ENCODE results near the gene ARID5B.

ARID5B gene

GRCh38 chr10:61905837-61906561, 4.5 kb downstream of the ARID5B start:
- no peak for DNase-seq (ENCODE audit: low spot score)

GRCh38 chr10:61906562-61906901, 5.0 kb downstream of the ARID5B start:
- DNase-seq (ENCODE audit: low spot score), result no peak

- no peak for DNase-seq (ENCODE audit: low spot score)
Observed at GRCh38 chr10:61907011-61907410, 5.5 kb downstream of the ARID5B start.

GRCh38 chr10:61907587-61907986, 6.1 kb downstream of the ARID5B start:
- DNase-seq (ENCODE audit: low spot score), result no peak

DNA sequence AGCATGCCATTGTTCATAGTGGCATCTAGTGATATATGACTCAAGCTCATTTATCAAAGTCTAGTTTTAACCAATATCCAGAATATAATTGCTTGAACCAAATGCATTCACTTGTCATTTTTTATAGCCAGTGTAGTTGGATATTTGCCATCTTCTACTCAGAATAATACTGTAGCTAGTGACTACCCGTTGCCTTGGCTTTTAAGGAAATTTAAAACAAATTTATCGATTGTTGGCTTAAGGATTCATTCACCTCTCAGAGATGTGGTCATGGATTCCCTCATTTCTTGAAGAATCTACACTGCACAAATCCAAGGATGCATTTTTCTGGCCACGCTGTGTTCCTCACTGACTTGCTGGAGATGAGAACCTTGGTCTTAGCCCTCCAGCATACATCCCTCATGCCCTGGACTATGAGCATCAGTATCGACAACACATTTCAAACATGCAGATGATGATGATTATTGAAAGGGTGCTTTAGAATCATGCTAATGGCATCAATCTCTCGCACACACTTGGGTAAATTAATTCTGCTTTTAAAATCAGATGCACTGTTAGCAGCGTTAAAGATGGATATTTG, 8.8 kb downstream of the ARID5B start:
- DNase-seq (ENCODE audit: low spot score), result no peak

DNA sequence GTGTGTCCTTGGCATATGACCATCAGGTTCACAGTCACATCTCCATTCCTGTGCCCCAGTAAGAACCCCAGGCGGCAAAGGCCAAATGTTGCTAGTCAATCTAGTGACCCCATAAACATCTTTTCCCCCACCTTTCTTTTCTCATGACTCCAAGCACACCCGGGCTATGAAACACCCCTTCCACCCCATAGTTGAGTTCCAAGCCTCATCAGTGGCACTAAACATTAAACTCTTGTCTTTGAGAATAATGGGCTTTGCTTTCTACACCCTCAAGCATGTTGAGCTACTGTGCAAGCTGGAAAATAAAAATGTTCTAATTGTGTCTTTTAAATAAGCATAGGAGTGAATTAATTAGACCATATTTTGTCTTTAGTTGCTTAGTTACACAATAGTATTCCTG, 9.4 kb downstream of the ARID5B start:
- no peak for DNase-seq (ENCODE audit: low spot score)

DNA sequence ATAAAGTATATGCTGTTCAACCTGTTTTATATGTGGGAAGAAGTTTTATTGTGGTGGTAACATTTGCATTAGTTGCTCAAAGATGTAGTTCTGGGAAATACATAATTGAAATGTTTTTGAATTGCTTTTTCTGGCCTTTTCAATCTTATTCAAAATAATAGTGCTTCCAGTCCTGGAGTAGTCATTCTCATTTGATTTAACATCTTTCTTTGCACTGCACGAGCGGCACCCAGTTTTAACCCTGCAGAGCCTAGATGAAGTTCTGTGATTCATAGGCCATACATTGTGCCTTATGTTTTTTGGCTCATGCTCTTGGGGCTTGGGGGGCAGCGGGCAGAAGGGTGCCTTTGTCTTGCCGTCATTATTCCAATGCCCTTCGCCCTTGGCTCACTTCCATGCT, 9.9 kb downstream of the ARID5B start:
- DNase-seq (ENCODE audit: low spot score), result no peak

- no peak for DNase-seq (ENCODE audit: low spot score)
Observed at GRCh38 chr10:61912981-61913380, 11.5 kb downstream of the ARID5B start.

- DNase-seq (ENCODE audit: low spot score), result no peak
Observed at GRCh38 chr10:61918140-61918539, 16.6 kb downstream of the ARID5B start.

GRCh38 chr10:61918989-61919388, 17.5 kb downstream of the ARID5B start:
- no peak for DNase-seq (ENCODE audit: low spot score)

- no peak for DNase-seq (ENCODE audit: low spot score)
Observed at GRCh38 chr10:61919646-61920215, 18.2 kb downstream of the ARID5B start.

- no peak for DNase-seq (ENCODE audit: low spot score)
Observed at GRCh38 chr10:61921143-61921542, 19.6 kb downstream of the ARID5B start.

- no peak for DNase-seq (ENCODE audit: low spot score)
Observed at GRCh38 chr10:61923210-61923949, 21.9 kb downstream of the ARID5B start.

DNA sequence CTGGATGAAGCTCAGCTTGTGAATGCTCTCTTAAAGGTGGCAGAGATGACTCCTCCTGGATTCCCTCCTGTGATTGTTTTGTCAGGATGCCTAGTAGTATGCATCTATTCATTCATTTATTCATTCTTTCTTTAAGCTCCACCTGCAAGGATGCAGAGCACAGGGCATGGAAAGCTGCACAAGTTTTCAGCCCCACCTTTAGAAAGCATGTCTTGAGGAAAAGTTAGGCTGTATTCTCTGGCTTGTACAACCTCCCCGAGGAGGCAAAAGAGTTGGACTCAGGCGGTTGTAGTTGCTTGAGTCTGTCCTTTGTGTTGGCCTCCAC, 22.4 kb downstream of the ARID5B start:
- DNase-seq (ENCODE audit: low spot score), result no peak

- DNase-seq (ENCODE audit: low spot score), result no peak
Observed at GRCh38 chr10:61929555-61929954, 28.1 kb downstream of the ARID5B start.

GRCh38 chr10:61931620-61932332, 30.3 kb downstream of the ARID5B start:
- no peak for DNase-seq (ENCODE audit: low spot score)

- no peak for DNase-seq (ENCODE audit: low spot score)
Observed at GRCh38 chr10:61933859-61934555, 32.5 kb downstream of the ARID5B start.

- DNase-seq (ENCODE audit: low spot score), result no peak
Observed at GRCh38 chr10:61935077-61935476, 33.6 kb downstream of the ARID5B start.

DNA sequence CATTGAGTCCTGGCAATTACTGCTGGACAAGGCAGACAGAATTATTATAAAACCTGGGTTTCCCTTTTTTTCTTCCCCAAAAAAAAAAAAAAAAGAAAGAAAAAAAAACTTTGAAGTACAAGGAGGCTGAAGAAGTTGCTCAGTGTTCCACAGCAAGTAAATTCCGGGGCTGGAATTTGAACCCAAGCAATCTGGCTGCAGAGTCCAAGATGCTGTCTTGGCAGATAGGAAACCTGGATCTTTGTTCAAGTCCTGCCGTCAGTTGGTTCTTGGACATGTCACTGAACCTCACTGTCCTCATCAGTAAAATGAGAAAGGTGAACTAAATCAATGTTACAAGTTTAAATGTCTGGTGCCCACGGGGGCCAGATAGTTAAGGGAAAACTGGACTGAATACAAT, 35.3 kb downstream of the ARID5B start:
- DNase-seq (ENCODE audit: low spot score), result no peak

- no peak for DNase-seq (ENCODE audit: low spot score)
Observed at GRCh38 chr10:61937631-61938351, 36.3 kb downstream of the ARID5B start.

DNA sequence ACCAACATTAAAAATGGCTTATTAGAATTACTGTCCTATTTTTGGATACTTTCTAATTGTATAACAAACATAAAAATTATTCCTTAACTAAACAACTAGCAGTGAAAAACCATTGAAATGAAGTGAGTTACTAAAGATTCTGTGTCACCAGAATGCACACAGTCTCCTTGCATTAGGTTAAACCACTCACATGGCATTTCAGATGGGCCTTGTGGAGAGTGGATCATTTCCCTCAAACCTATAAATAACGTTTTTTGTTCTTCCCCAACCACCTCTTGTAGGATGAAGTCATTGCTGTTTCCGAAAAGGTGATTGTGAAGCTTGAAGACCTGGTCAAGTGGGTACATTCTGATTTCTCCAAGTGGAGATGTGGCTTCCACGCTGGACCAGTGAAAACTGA, 38.4 kb downstream of the ARID5B start:
- no peak for DNase-seq (ENCODE audit: low spot score)

Data from hematopoietic multipotent progenitor cell treated with erythropoietin and hydrocortisone succinate and interleukin-3 and kit ligand, for 15 days (in vitro differentiated cells).